AG04449 (cell line): ENCODE results near the gene CES3.

Experiments
- CTCF ChIA-PET: fragments of 350-600 bp; formaldehyde crosslinking; extraction: SDS; loops from one replicate; lab custom pipeline; 2021; ENCODE audit warnings: antibody characterized with exemption; lab: Yijun Ruan, JAX
- POLR2A ChIA-PET: fragments of 400-600, 350-600 bp; formaldehyde crosslinking; extraction: SDS; loops from one replicate; lab custom pipeline; 2020; ENCODE audit warnings: antibody characterized with exemption, inconsistent platforms; lab: Yijun Ruan, JAX
- DNase-seq: peaks from one replicate; pipeline ENCODE4 v3.0.0-alpha.2; 2010; ENCODE audit warnings: low read depth, low spot score
- H3K4me3 ChIP-seq: 2 replicates; pipeline ENCODE4 v1.5.1; 2011; ENCODE audit warnings: low read depth, mild to moderate bottlenecking, control low read depth, low read length
- TF ChIP-seq, protein P1 (sequence below): IDR thresholded peaks from one replicate; pipeline ENCODE4 v1.5.1; 2011; ENCODE audit warnings: mild to moderate bottlenecking, moderate library complexity, low read length, control low read depth, inconsistent platforms; ENCODE audit not compliant: insufficient read depth; ENCODE audit errors: missing control alignments

CES3 gene

DNA sequence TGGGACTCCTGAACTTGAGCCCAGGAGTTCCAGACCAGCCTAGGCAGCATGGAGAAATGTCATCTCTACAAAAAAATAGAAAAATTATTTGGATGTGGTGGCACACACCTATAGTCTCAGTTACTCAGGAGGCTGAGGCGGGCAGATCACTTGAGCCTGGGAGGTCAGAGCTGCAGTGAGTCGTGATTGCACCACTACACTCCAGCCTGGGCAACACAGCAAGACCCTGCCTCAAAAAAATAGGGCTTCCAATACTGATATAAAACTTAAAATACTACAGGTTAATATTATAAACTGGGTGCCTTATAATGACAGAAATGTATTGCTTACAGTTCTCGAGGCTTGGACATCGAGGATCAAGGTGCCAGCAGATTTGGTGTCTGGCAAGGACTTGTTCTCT, 15.1 kb upstream of the CES3 start:
- ChIA-PET CTCF (interaction anchor here (0.7 to 9.1 kb wide), 6 partner anchors 10 to 240 kb away, joined by 3 to 100 read pairs (median 6); partner anchors contain the start of gene CES3), POLR2A (interaction anchor here (1.5 kb wide), 1 partner anchor 15 kb away, joined by 4 read pairs; no protein-coding TSS in a partner anchor)
- no peak for DNase-seq
- H3K4me3 ChIP-seq, result no peak overlapping the region
- TF ChIP-seq, protein P1, sequence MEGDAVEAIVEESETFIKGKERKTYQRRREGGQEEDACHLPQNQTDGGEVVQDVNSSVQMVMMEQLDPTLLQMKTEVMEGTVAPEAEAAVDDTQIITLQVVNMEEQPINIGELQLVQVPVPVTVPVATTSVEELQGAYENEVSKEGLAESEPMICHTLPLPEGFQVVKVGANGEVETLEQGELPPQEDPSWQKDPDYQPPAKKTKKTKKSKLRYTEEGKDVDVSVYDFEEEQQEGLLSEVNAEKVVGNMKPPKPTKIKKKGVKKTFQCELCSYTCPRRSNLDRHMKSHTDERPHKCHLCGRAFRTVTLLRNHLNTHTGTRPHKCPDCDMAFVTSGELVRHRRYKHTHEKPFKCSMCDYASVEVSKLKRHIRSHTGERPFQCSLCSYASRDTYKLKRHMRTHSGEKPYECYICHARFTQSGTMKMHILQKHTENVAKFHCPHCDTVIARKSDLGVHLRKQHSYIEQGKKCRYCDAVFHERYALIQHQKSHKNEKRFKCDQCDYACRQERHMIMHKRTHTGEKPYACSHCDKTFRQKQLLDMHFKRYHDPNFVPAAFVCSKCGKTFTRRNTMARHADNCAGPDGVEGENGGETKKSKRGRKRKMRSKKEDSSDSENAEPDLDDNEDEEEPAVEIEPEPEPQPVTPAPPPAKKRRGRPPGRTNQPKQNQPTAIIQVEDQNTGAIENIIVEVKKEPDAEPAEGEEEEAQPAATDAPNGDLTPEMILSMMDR, result no peak

GRCh38 chr16:66946541-66946940, 14.5 kb upstream of the CES3 start:
- ChIA-PET POLR2A (no interaction called here), CTCF (interaction anchor here (0.7 to 9.1 kb wide), 7 partner anchors 10 to 239 kb away, joined by 3 to 100 read pairs (median 5); partner anchors contain the start of gene CES3)
- no peak overlapping the region for H3K4me3 ChIP-seq
- TF ChIP-seq, protein P1, result no peak
- no peak for DNase-seq

DNA sequence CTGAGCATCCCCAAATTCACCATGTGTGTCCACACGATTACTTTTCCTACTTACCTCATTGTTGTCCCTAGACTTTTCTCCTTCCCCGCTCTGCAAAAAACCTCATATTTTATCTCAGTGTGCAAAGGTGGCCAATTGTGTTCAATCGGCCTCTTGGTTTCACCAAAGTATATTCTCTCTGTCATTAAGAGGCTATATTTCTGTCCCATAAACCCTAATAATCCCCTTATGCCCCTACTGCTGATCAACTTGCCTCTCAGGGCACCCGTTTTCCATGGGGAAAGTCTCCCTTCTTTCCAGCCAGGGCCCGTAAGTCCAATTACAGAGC, 14.1 kb upstream of the CES3 start:
- POLR2A ChIA-PET, result no interaction called here
- CTCF ChIA-PET, result interaction anchor here (0.7 to 9.1 kb wide), 8 partner anchors 14 to 287 kb away, joined by 3 to 100 read pairs (median 4); partner anchors contain the start of gene CES3
- no peak overlapping the region for H3K4me3 ChIP-seq
- TF ChIP-seq, protein P1, result no peak
- DNase-seq, result no peak

DNA sequence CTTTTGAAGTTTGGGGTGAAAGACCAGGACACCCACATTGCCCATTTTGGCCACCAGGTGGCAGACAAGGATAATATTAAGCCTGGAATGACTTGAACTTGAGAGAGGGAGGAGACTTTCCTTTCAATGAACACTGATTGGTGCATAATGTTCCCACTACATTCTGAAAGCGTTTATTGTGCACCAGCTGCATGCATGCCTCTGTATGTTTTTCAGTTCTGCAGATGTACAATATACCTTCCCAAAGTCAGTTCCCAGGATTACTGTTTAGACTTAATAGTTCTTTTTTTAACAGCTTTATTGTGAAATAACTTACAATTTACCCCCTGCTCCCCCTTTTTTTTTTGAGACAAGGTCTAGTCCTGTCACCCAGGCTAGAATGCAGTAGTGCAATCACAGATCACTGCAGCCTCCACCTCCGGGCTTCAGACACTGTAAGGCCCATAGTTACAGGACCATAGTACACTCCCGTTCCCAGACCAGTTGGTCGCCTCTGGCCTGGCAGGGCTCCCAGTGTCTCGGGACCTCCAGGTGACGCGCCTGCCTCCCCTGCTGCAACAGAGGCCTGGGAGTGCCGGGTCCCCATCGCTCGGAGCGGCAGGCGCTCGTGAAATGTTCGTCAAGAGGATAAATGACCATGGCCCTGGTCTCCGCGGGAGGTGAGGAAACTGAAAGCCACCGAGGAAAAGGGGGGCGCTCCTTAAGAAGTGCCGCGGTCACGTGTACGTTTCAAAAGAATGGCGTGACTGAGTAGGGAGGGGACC, 13.6 kb upstream of the CES3 start:
- ChIA-PET POLR2A (no interaction called here), CTCF (interaction anchor here (0.7 to 9.1 kb wide), 10 partner anchors 9 to 286 kb away, joined by 3 to 100 read pairs (median 3); partner anchors contain the start of genes B3GNT9 and CES3)
- TF ChIP-seq, protein P1, result peak; percentile 73

DNA sequence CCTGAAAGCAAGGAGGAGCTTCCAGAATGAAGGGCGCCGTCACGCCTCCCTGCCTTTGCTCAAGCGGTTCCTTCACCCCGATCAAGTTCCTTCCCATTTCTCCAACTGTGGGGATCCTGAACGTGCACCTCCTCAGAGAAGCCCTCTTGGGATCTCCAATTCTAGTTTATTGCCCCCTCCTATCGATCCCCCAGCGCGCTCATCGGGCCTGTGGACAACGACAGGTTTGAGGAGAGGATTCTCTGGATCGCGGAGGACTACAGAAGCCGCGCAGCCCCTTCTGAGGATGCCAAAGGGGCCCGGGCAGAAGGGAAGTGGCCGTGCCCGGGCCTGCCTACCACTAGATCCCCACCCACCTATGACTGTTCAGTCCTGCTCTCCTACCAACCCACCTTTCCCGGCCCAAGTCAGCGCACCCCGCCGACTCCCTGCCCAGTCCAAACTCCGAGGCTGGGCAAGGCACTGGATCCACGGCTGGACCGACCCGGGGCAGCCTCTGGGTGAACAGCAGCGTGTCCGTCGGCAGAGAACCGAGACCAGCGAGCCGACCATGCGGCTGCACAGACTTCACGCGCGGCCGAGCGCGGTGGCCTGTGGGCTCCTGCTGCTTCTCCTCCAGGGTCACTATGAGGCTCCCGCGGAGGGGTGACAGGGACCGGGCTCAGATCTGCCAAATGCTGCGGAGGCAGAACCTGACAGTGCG, 12.8 kb upstream of the CES3 start:
- CTCF ChIA-PET, result interaction anchor here (0.7 to 9.1 kb wide), 8 partner anchors 10 to 285 kb away, joined by 3 to 100 read pairs (median 6); partner anchors contain the start of genes B3GNT9 and EXOC3L1
- peak overlapping the region; percentile 58 for H3K4me3 ChIP-seq
- POLR2A ChIA-PET, result no interaction called here
- TF ChIP-seq, protein P1, result no peak
- no peak for DNase-seq

More for the DNA sequence above, 13.6 kb upstream of the CES3 start:
- no peak for DNase-seq
- H3K4me3 ChIP-seq, result peak overlapping the region; percentile 58

DNA sequence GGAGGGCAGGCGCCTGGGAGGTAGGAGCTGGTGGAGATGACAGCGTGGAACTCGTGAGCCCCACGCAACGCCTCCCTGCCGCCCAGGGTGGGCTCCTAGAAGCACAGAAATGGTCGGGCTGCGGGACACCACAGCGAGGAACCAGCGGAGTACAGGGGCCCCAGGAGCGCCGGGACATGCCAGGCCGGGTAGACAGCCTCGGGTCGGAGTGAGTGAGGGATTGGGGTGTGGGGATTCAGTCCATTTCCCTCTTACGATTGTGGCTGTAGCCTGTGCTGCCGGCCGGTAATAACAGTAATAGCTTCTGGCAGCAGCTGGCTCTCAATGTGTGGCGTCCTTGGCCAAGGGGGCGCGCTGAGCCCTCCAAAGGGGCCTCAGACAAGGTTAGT, 12.2 kb upstream of the CES3 start:
- TF ChIP-seq, protein P1, result no peak
- POLR2A ChIA-PET, result no interaction called here

More for the DNA sequence above, 12.2 kb upstream of the CES3 start:
- no peak for DNase-seq
- peak overlapping the region; percentile 12; the same call in 1 of the 2 replicates for H3K4me3 ChIP-seq
- CTCF ChIA-PET, result interaction anchor here (1.6 to 6.6 kb wide), 3 partner anchors 10 to 239 kb away, joined by 8 to 90 read pairs (median 11); partner anchors contain the start of gene EXOC3L1
